NCI-H2107 (cell line): ENCODE results near the gene SULT1A1.
"Not testable (repeated sequence)": the region's sequence is repeated elsewhere in the genome, so short reads cannot be mapped to it uniquely, and the experiment has no call there.

Experiments
- DNase-seq: peaks from one replicate; lab custom pipeline; 2025; lab: John Stamatoyannopoulos, UW

The SULT1A1 gene

DNA sequence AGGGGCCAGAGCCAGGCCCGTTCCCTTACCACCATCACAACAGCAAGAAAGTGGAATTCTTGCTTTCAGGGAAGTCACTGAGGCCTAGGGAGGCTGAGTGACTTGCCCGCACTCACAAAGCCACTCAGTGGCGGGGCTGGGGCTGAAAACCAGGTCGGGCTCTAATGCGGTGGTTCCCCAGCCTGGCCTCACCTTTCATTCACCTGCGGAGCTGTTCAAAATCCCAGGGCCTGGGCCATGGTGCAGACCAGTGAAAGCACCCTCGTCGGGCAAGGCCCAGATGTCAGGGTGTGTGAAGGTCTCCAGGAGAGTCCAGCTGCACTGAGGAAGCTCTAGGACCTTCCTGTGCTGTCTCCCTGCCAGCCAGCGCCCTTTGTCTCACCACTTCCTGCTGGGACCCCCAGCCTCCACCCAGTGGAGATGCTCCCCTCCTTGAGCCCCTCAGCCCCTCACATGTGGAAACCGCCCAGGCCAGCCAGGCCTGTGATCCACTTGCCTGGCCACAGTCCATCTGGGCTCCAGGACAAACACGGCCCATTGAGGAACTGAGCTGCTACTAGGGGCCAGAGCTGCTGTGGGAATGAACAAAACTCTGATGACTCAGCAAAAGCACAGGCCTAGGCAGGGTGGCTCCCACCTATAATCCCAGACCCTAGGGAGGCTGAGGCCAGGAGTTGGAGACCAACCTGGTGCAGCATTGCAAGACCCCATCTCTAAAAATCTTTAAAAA is 812 bp downstream of the SULT1A1 start:
- DNase-seq: not testable (repeated sequence)

GRCh38 chr16:28608496-28608808 is 1.4 kb downstream of the SULT1A1 start:
- DNase-seq: not testable (repeated sequence)

GRCh38 chr16:28607681-28608495 is 2.0 kb downstream of the SULT1A1 start:
- DNase-seq: not testable (repeated sequence)

DNA sequence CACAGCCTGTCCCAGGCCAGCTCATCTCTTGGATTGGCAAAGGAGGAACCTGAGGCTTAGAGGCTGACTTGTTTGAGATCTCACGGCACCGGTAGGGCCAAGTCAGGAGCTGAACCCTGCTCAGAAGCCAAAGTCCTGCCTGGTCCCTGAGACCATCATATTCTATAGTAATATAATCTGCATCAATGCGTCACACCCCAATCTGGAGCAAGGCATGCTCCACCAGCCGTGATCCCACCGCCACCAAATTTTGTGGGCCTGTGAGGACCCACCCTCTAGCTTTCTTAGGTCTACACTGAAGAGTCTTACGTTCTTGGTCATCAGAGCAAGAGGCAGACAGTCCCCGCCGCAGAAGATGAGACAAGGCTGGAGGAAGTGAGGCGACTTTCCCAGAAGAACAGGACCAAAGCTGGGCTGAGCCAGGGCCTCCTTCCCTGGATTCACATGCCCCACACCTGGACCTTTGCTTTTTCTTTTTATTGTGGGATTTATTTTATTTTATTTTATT is 2.7 kb downstream of the SULT1A1 start:
- DNase-seq: no peak

DNA sequence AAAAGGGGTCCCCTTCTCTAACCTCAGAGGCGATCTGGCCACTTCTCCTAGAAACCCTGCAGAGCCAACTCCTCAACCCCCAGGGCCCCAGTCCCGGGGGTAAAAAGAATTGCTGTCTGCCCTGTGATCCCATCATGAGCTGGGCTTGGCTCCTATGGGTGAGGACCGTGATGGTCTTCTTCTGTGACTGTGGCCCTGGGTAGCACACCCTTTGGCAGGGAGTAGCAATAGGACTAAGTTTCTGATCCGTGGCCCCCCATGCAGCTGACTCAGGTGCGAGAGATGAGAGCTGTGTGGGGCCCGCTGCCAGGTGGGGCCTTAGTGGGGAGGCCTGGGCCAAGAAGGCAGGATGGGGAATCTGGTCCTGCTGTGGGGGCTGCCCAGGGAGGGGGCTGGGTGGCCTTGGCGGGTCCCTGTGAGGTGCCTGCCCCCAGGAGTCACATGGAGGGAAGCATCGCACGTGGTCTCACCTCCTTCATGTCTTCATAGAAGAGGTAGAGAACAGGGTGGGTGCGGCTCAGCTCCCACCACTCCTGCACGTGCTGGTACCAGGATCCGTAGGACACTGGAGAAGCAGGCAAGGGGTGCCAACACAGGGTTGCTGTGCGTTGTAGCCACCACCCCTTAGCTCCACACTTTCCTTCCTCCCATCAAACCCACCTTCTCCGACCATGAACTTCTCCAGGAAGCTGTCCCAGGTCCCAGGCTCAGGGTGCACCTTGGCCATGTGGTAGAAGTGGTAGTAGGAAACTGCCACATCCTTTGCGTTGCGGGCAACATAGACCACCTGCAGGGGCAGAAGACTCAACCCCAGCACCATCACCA is 3.3 kb downstream of the SULT1A1 start:
- DNase-seq: no peak

GRCh38 chr16:28604186-28604565 is 5.7 kb downstream of the SULT1A1 start:
- DNase-seq: no peak

DNA sequence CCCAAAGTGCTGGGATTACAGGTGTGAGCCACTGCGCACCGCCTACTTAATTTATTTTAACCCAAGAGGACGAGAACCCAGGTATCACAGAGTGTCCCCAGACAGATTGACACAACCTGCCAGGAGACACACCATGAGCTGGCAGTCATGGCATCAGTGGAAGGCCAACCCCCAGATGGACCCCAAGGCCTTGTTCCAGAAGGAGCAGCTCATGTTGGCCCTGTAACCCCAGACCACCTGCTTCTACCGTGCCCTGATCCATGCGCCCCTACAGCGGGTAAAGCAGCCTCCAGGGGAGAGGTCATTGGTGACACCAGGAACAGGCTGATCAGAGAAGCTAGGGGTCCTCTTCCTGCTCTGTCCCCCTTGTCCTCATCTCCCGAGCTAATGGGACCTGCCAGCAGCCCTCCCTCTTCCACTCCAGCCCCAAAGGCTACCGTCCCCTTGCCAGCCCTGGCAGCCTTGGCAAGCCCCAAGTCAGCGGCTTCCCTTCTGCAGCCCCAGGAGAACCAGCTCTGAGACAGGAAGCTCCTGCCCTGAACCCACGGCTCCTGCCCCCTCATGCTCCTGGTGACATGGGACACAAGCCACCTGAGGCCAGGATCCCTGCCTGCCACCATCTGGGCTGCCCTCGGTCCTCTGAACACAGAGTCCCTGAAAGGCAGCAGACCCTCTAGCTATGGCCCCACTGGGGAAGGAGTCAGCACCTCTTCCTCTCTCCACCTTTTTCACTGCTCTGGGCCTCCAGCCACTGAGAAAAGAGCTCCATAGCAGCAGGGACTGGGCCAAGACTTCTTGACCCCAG is 6.3 kb downstream of the SULT1A1 start:
- DNase-seq: no peak

DNA sequence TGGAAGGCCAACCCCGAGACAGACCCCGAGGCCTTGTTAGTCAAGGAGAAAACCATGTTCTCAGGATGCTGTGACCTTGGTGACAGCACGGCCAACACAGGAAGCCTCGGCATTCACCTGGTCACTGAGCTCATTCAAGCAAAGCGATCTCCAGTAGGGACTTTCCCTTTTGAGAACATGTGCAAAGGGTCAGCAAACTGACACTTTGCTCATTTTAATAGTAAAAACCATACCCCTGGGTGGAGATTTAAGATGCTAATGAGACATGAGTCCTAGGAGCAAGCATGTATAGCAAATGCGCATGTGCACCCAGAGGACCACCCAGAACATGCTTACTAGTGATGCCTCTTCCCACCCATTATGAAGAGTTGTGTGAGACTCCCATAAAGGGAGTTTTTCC is 7.3 kb downstream of the SULT1A1 start:
- no peak for DNase-seq

GRCh38 chr16:28602062-28602461 is 7.8 kb downstream of the SULT1A1 start:
- not testable (repeated sequence) for DNase-seq

DNA sequence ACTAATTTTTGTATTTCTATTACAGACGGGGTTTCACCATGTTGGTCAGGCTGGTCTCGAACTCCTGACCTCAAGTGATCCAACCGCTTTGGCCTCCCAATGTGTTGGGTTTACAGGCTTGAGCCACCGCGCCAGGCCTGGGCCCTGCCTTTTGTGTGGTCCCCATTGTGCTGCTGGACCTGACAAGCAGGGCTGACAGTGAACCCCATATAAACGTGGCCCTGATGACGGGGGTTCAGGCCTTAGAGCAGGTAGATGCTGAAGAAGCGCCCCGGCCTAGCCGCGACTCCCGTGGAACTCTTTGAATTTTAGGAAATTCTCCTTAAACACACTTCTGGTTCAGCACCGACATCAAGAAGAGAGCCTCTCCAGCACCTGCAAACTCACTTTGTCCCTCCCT is 8.3 kb downstream of the SULT1A1 start:
- DNase-seq: not testable (repeated sequence)

GRCh38 chr16:28600965-28601364 is 8.9 kb downstream of the SULT1A1 start:
- DNase-seq: not testable (repeated sequence)

DNA sequence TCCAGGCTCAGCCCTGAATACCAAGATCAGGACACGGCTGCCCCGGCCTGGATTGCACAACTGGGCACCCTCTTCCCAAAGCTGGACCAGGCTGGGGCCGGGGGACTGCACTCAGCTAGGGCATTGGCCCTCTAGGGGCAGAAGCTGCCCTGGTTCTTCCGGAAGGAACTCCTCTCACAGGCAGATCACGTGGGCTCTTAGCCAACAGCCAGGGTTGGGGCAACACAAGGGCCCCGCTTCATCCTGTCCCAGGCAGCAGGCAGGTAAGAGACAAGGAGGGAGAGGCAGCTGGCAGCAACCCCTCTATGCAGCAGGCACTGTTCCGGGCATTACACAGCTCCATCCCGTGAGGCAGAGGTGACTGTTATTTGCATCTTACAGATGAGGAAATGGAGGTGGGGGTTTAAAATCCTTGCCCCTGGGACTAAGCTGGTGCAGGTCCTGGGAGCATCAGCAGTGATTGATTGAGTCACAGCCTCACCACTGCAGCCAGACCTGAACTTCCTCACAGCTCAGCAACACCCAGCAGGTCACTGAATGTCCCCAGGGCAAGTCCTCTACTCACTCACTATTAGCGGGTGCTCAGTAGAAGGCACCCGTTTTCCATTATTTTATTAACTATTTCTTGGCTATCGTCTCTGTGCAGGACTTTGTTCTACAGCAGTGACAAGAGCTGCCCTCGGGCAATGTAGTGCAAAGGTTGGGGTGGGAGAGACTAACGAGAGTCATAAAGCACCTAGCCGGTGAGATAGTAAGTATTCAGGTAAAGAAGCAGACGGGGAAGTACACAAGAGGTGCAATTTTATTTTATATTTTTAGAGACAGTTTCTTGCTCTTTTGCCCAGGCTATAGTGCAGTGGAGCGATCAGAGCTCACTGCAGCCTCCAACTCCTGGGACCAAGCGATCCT is 10.2 kb downstream of the SULT1A1 start:
- not testable (repeated sequence) for DNase-seq

DNA sequence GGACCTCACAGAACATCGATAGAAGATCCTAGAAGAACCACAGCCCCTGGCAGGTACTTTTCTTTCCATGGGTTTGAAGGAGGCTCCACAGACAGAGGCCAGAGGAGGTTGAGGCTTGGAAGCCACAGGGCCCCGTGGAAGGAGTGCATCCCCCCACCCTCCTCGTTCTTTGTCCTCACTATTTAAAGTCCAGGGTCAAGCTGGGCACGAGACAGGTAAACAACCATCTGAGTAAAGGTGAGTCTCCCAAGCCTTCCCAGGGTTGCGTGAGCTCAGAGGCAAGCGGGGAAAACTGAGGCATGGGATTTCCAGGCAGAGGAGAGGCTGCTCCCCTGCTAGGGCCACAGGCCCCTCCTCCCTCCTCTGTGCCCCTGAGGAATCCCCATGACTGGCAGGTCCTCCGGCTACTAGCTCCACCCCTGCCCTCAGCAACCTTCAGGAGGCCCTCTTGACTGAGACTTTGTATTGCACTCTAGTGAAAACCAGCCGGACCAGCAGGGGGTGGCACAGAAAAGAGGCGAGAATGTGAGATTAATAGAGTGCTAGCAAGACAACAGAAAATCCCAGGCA is 12.1 kb downstream of the SULT1A1 start:
- DNase-seq: no peak

GRCh38 chr16:28596840-28597691 is 12.8 kb downstream of the SULT1A1 start, which contains the start of gene SULT1A2:
SULT1A2 (minus strand) TSS chr16:28597050; CDS start chr16:28595930, 1,120 bp downstream.
- no peak for DNase-seq

GRCh38 chr16:28596115-28596630 is 13.7 kb downstream of the SULT1A1 start:
- DNase-seq: no peak

DNA sequence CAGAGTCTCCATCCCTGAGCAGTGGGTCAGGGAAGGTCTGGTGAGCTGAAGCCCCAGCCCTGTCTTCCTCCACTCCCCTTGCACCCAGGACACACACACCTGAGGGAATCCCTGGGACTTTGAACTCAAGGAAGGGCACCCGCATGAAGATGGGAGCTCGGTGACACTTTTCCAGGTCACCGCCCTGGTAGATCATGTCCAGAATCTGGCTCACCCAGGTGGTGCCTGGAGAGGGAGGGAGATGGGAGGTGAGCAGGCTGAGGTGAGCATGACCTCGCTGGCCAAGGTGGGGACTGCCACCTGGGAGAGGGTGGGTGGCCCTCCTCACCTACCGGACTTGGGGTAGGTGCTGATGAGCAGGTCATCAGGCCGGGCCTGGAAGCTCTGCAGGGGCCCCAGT is 14.4 kb downstream of the SULT1A1 start:
- not testable (repeated sequence) for DNase-seq

GRCh38 chr16:28592979-28593553 is 16.8 kb downstream of the SULT1A1 start:
- no peak for DNase-seq

GRCh38 chr16:28592511-28592910 is 17.3 kb downstream of the SULT1A1 start:
- no peak for DNase-seq
